ENCODE measurements around the gene ACOT13.
"Not testable (repeated sequence)": the region's sequence is repeated elsewhere in the genome, so short reads cannot be mapped to it uniquely, and the experiment has no call there.

The ACOT13 gene

GRCh38 chr6:24692848-24693592, 26.1 kb downstream of the ACOT13 start:
- no peak for DNase-seq

GRCh38 chr6:24694198-24694597, 27.3 kb downstream of the ACOT13 start:
- no peak for DNase-seq

GRCh38 chr6:24695635-24696034, 28.8 kb downstream of the ACOT13 start:
- DNase-seq: peak; percentile 37

GRCh38 chr6:24696097-24696496, 29.2 kb downstream of the ACOT13 start:
- no peak for DNase-seq

GRCh38 chr6:24699521-24700359, 32.9 kb downstream of the ACOT13 start:
- DNase-seq: no peak

- DNase-seq: no peak
These were observed 35.9 kb downstream of the ACOT13 start for GRCh38 chr6:24702720-24703282.

GRCh38 chr6:24704468-24704867, 37.6 kb downstream of the ACOT13 start:
- no peak for DNase-seq

- no peak for DNase-seq
These were observed 41.7 kb downstream of the ACOT13 start for GRCh38 chr6:24708612-24709011.

- DNase-seq: no peak
These were observed 42.3 kb downstream of the ACOT13 start for GRCh38 chr6:24709014-24709711.

- DNase-seq: no peak
These were observed 43.8 kb downstream of the ACOT13 start for GRCh38 chr6:24710519-24711303.

GRCh38 chr6:24716602-24717148, 49.8 kb downstream of the ACOT13 start:
- DNase-seq: not testable (repeated sequence)

GRCh38 chr6:24718449-24719124, 51.7 kb downstream of the ACOT13 start:
- DNase-seq: no peak

- DNase-seq: peak; percentile 30
These were observed 52.5 kb downstream of the ACOT13 start, which contains the start of gene C6orf62 for GRCh38 chr6:24719125-24719971. Gene C6orf62, minus strand, starts transcription at chr6:24719154. Its CDS starts 486 bp downstream, at chr6:24718668.

- DNase-seq: no peak
These were observed 53.3 kb downstream of the ACOT13 start for GRCh38 chr6:24720131-24720603.

GRCh38 chr6:24720604-24721460, 54.0 kb downstream of the ACOT13 start:
- peak; percentile 100 for DNase-seq

- DNase-seq: peak; percentile 95
These were observed 54.8 kb downstream of the ACOT13 start for GRCh38 chr6:24721461-24722215.

- no peak for DNase-seq
These were observed 56.4 kb downstream of the ACOT13 start for GRCh38 chr6:24723270-24723669.

GRCh38 chr6:24730653-24731052, 63.8 kb downstream of the ACOT13 start:
- DNase-seq: not testable (repeated sequence)

All from midbrain (tissue), 1 donor.